ENCODE measurements around the gene DIP2C. TPM values are rescaled to one million over a fixed set of nuclear protein-coding genes. Genes with fewer than 3 reads are reported as not detected.
"Not testable (repeated sequence)": the region's sequence is repeated elsewhere in the genome, so short reads cannot be mapped to it uniquely, and the experiment has no call there.

Gene DIP2C
- polyA plus RNA-seq, 1 donor, result 37.7 TPM

DNA sequence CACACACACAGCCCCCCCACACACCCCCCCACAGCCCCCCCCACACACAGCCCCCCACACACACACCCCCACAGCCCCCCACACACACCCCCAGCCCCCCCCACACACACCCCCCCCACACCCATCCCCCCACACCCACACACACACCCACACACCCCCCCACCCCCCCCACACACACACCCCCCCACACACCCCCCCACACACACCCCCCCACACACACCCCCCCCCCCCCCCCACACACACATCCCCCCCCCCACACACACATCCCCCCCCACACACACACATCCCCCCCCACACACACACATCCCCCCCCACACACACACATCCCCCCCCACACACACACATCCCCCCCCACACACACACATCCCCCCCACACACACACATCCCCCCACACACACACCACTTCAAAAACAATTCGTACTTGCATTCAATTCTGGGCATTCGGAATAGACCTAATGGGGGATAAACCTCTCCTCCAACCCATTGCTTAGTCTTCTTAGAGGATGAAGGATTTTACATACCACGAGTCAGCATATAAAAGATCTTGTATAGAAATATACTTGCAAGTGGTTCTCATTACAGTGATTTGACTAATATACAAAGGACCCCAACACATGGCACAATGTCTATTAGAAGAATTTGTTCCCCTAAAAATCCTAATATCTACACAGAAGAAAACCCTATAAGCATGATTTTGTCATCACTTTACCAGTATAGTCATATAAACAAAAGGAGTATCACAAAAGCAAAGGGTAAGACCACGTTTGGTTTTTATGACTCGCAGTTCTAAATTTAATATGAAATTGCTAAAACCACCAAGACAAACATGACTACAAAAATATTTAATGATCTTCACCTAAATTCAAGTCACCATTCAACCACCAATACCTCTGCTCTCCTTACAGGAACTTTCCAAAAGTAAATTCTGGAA is 80.9 kb downstream of the DIP2C start:
- DNase-seq, result no peak

DNA sequence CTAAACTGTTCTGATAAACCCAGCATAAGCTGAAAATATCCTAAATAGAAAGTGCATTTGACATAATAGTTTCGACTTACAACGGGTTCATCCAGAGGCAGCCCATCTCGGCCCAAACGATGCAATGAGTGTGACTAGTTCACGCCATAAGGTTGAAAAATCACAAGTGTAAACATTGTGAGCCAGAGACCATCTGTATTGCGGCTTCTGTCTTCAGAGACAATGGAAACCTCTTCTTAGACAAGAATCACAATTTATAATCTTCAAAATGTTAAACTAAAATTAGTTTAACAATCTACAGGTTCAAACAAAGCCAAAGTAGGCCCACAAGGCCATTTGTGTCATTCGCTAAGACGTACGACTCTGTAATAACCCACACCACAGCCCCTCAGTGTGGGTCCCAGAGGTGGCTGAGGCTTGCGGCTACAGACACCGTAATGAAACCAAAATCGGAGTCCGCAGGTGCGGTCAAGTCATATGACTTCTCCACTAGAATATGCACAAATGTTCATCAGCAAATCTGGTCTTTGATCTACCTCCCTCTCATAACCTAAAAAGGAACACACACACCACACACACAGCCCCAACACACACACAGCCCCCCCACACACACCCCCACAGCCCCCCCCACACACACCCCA is 81.8 kb downstream of the DIP2C start:
- DNase-seq, result no peak

DNA sequence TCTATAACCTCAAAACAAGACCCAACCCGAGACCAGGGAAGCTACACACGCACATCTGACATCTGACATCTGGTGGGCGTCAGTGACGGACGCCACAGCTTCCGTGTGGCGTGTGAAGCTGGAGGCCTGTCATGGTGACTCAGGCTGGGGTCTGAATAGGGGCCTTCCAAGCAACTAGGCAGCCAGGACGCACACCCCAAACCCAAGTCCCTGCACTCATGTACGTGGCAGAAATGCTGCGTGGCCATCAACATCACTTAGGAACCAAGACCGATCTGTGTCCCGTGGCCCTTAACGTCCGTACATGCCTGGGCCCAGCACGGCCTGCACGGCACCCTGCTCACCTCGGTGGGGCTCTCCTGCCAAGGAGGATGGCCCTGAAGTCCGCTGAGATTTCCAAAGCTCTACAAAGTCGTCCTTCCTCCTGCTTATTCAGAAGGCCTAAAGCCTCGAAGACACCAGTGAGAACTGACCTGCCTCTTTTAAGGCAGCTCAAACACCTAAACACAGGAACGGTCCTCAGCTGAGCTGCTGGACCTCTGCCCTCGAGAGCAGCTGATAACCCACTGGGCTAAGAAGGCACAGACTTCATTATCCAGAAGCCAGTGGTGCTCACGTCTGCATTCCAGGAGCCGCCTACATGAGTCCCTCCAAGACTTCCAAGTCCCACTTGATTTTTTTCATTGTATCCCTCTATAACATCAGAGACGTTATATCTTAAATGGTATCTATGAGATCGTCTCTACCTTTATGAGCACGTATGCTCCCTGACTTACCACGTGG is 82.5 kb downstream of the DIP2C start:
- no peak for DNase-seq

DNA sequence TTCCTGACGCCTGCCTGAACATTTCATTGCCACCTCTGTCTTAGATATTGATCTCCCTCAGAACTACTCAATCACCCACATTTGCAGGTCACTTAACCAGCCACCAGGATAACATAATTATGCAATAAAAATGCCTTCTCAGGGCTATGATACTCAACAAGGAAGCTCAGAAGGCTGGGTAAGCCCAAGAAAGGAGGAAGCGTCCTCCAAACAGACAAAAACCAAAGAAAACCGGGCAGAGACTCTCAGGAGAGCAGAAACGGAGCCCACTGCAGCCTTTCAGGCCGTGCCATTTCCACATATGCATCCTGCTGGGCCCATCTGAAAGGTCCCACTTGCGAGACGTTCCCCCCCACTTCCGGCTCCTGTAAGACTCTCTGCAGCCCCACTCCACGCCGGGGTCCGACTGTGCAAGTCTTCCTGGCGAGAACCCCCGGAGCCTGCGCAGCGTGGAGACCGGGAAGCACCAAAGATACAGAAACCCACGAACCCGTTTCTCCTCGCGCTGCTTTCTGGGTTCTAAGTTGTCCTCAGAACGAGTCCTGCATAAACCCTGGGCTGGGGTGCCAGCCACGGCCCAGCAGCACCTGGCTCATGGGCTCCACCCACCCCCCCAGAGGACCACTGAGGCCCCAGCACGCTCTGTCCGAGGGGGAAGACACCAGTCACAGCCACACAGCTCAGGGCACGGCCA is 83.7 kb downstream of the DIP2C start:
- DNase-seq, result no peak

DNA sequence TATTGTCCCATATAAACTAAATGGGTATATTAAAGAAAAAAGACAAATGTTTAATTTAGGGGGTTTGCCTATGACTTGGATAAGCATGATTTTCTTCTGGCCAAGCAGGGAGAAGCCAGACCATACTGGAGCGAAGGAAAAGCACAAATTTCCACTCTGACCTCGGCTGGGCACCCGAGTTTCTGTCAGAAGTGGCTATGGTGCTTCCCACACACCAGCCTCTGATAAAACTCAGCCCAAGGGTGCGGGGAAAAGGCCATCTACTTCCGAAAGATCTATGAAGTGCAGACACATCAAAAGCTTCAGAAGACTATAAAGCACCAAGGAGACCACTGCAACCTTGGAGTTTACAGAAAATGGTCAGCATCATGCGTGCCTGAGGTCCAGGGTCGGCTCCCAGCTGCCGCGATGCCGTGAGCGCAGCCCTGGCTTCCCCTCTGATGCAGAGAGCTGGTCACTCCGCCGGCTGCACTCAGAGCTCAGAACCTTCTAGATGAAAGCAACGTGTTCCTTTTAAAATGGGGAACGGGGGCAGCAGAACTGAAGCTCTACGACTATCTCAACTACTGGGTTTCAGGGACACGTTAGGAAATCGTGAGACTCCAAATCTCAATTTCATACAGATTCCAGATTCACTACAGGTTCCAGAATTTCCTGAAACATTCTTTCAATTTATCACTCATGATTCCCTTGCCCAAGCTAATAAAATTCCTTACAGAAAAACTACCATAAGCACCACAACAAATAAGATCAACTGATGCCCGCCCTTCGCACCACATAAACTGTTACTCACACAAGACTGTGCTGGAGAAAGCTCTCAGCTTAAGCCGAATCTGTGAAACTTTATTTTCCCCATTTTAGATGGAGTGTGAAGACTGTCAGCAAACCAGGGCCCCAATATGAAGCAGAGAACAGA is 84.5 kb downstream of the DIP2C start:
- no peak for DNase-seq

DNA sequence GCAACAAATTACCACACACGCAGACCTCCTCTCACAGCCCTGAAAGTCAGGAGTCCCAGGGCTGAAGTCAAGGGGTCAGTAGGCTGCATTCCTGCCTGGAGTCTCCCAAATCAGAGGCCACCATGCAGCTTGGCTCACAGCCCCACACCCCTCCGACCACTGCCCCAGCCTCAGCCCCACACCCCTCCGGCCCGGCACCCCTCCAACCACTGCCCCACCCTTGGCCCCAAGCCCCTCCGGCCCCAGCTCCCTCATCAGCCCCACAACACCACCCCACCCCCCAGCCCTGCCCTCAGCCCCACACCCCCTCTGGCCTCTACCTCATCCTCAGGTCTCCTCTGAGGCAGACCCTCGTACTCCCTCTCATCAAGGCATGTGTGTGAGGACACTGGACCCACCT is 85.7 kb downstream of the DIP2C start:
- DNase-seq, result no peak

DNA sequence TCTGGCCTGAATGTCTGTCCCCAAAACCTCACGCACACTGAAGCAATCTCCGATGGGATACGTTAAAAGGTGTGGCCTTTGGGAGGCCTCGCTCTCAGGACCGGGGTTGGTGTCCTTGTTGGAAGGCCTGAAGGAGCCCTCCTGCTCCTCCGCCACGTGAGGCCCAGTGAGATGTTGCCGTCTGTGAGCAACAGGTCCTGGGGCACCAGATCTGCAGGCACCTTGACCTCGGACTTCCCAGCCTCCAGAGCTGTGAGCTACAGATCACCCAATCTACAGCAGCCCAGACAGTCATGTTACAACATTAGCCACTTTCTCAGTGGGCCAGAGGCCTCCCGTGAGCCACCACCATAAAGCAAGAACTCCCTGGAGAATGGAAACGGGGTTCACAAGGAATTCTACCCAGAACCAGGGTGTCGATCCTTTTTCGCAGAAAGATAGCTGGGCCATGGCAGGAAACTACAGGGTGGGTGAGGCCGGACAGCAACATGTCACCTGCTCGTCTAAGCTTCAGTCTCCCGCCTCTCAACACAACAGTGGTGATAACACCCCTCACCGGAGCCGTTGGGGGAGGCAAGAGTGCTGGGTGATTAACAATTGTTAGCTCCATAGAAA is 87.0 kb downstream of the DIP2C start:
- no peak for DNase-seq

DNA sequence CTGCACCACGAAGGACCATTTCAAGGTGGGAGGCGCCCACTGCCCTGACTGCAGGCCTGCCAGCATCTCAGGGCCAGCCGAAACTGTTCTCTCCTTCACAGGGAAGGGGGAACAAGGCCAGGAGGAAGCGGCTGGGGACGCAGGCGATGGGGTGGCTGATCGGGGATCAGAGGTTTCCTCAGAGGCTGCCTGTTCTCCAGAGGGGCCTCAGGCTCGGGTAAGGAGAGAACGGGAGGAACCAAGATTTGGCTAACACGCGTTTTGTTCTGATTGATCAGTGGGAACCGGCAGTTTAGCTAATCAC is 87.9 kb downstream of the DIP2C start:
- DNase-seq, result no peak

DNA sequence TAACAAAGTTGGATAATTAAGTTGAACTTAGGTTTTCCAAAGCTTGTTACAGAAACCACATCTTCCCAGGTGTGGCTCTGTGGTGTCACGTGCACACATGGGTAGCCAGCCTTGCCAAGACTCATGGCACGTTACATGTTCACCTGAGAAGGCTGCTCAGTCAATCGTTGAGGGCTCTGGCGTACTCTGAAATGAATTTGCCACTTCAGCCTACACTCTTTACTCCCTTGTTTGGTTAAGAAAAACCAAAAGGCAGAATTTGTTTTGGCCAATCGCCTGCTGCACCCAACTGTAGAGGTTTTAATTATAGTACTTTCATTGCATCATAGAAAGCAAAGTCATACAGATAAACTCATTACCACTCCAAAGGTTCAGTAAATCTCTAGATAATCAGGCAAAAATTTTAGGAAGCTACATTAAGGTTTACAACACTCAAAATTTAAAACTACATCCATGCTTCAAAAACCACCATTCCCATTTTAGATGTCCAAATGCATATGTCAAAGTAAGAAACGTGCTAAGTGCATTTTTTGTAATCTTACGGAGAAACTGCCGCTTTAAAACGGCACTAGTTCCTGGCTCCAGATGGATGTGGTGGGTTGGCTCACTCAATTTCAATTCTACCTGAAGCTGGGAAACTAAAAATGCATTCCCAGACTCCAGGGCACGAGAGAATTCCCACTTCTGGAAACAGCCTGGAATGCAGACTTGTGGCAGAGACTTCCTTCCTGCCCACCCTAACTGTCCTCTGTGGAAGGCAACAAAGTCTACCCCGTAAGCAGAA is 88.4 kb downstream of the DIP2C start:
- DNase-seq, result no peak

DNA sequence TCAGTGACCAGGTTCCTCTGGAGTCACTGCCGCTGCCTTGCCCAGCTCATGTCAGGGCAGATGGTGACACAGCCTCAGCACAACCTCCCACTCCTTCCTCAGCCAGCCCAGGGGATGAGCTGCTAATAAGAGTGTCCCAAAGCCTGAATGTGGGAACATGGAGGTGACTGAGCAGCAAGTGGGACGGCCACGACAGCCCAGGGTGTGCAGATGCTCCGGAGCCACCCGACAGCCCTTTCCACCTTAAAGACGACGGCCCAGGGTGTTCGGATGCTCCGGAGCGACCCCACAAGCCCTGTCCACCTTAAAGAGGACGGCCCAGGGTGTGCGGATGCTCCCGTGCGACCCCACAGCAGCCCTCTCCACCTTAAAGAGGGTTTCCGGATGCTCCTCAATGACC is 89.2 kb downstream of the DIP2C start:
- no peak for DNase-seq

DNA sequence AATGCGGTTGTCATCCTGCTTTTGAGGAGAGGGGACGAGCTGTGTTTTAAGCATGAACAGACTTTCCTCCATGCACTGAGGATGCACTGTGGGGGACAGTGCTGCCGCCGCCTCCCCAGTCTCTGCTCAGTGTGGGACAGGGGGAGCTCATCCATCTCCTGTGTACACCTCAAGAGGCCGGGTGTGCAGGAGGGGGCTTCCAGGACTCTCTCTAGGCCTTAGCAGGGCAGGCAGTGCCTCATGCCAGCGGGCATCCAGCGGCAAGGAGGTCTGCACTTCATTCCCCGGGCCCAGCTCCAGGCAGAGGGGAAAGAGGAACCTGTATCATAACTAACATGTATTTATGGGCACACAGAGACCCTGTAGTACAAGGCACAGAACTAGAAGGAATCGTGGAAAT is 89.7 kb downstream of the DIP2C start:
- DNase-seq, result no peak

DNA sequence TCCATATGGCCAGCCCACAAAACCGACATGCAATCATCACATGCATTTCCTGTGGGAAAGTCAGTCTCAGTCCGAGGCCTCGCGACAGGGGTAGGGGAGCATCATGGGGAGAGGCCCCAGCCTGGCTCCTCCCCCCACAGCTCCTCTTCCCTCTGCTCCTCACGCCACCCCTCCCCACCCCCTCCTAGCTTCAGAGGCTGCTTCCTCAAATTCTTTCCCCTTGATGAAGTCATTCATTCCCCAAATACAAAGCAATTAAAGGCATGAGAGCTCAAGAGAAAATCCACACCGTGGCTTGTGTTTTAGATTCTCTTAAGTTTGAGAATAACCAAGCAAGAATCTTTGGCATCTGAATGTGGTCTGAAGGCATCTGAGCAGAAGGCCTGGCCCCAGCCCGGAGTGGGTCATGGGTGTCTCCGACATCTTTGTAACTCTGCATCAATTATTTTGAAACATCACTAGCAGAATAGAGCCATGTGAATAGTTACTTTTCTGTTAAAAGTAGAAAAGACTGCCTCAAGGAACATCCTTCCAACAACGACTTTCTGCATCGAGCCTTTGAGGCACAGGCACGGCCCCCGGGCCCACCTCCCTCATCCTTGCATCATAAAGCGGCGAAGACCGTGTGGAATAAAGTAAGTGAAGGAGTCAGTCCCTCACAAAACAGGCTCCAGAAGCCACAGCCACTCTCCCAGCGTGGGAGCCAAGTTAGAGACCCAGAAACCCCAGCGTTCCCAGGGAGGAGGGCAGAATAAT is 90.9 kb downstream of the DIP2C start:
- no peak for DNase-seq

DNA sequence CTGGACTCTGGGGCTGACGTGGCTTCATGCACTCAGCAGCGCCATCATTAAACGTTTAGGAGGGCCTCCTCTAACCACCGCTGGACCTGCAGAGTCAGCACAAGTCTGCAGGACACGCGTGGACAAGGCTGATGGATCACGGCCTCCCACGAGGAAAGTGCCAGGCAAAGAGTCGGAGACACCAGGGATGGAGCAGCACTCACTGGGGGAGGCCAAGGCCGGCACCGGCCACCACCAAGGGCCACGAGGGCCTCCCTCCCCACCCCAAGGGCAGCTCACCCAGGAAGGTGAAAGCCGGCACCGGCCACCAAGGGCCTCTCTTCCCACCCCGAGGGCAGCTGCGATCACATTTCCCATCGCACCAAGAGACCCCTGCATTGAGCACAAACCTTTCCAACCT is 91.5 kb downstream of the DIP2C start:
- no peak for DNase-seq

DNA sequence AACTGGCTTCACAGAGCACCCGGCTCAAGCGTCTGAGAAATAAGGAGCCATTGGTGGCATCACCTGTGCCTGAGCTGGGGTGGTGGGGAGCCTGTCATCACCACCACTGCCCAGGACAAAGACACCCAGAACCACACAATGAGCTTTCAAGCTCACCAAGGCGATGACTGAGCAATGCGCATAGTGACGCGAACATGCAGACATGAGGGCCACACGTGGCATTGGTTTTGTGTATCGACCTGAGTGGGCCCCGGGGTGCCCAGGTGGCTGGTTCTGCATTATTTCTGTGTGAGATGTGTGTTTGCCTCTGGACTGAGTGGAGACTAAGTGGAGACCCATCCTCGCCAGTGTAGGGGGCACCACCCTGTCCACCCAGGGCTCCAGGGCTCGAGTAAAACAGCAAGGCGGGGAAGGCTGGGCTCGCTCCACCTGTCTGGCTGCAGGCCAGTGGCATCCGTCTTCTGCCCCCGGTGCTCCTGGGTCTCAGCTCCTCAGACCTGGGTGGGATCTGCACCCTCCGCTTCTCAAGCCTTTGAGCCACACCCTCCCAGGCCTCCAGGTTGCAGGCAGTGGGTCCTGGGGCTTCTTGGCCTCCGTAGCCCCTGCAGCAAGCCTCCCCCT is 92.6 kb downstream of the DIP2C start:
- DNase-seq, result no peak

DNA sequence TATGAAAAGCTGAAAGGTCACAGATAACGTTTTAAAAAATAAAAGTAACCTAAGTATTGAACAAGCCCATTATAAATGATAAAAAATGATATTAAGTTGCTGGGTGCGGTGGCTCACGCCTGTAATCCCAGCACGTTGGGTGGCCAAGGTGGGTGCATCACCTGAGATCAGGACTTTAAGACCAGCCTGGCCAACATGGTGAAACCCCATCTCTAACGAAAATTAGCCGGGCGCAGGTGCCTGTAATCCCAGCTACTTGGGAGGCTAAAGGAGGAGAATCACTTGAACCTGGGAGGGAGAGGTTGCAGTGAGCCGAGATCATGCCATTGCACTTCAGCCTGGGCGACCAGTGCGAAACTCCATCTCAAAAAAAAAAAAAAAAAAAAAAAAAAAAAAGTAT is 93.3 kb downstream of the DIP2C start:
- not testable (repeated sequence) for DNase-seq

DNA sequence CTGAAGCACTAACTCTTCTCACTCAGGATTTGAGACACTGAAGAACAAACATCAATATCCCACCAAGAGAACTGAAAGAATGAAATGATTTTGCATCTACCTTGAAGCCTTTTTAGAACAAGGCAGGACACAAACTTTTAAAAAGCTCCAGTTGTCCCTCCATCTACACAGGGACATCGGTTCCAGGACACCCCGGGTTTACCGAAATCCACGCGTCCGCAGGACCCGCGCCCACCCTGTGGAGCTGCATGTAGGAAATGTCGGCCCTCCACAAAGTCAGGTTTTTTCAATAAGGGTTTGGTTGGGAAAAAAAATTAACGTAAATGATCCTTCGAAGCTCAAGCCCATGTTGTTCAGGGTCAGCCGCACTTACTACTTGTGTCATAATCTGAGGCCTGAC is 94.0 kb downstream of the DIP2C start:
- DNase-seq, result no peak

DNA sequence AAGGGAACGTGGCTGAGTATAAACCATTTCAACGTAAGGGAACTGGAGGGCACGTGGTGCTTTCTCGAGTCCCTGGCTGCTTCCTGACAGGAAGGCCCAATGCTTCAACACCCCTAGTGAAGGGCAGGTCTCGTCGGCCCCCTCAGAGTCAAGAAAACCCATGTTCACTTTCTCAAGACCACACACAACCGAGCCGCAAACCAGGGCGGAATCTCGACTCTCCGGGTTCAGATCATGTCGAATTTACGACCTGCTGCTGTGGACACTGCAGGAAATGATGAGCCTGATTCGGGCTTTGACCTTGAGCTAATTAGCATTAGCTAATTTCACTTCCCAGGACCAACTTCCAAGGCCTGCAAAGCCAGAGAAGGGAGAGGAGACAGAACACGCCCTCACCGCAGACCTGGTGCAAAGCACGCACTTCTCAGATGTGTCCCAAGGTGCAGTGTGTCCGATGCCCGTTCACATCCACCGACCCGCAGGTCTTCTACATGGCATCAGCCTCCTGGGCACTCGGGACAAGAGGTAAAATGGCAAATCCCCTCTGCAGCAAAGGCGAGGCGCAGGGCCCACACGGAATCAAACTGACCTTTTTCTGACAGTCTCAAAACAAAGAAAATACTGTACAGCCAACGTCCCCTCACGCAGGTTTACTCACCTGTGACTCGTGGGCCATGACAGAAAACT is 94.7 kb downstream of the DIP2C start:
- DNase-seq, result no peak

DNA sequence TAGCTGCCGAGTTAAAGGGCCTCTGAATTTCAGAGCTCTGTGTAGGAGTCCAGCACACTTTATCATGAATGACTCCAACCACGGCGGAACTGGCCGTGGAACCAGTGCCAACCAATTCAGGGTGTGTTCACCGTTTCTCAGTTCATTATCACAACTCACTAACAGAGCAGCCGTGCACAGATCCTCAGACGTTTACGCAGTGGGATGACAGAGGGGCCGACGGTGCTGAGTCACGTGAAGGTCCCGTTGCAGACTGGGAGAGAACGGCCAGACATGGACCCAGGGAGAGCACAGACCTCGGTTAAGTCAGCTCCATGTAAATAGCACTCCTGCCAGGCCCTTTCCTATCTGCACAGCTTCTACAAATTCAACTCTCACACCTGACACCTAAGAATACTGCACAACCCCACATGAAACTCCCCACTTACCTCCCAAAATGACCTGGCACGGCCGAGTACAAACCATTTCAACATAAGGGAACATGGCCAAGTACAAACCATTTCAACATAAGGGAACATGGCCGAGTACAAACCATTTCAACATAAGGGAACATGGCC is 95.5 kb downstream of the DIP2C start:
- no peak for DNase-seq

All from hindlimb muscle (tissue), 1 donor.